Endothelial cell of umbilical vein (primary cell): ENCODE data around the gene RAC2. TPM values are rescaled to one million over a fixed set of nuclear protein-coding genes. Genes with fewer than 3 reads are reported as not detected.

Experiments used
- BruUV-seq: library from RNA; stranded (reverse); fragments of 400-500 nt; replicated peaks from 2 replicates; lab custom pipeline; 2021; lab: Mats Ljungman, UMichigan
- CTCF ChIA-PET: fragments of 300-600, 350-600 bp; sonication (Branson Sonifier 250); formaldehyde crosslinking; loops from one replicate; lab custom pipeline; 2021; ENCODE audit warnings: antibody characterized with exemption, inconsistent platforms; lab: Charles Lee
- POLR2A ChIA-PET: fragments of 300-600, 350-600 bp; sonication (Branson Sonifier 250); formaldehyde crosslinking; loops from one replicate; lab custom pipeline; 2021; ENCODE audit warnings: antibody characterized with exemption, inconsistent platforms; lab: Charles Lee
- DNase-seq: peaks from one replicate; pipeline ENCODE4 v3.0.0-alpha.2; 2011; ENCODE audit warnings: low read depth, low spot score
- FAIRE-seq: peaks from 2 replicates; lab custom pipeline; 2011; peaks lifted over from hg19 to GRCh38; lab: Jason Lieb, UNC
- H2AFZ ChIP-seq: 2 replicates; pipeline ENCODE4 v1.6.0; 2012; ENCODE audit warnings: low read depth, low read length, control low read depth, inconsistent platforms
- H3K27ac ChIP-seq: 2 replicates; pipeline ENCODE4 v1.5.1; 2011; ENCODE audit warnings: low read depth, mild to moderate bottlenecking, control low read depth, low read length, moderate library complexity; ENCODE audit not compliant: insufficient read depth
- H3K27me3 ChIP-seq, 2 experiments: 2 replicates each; pipeline versions ENCODE4 v1.6.0 to v1.6.1; 2011; ENCODE audit warnings: low read length in 2 of 2, mixed read lengths in 1 of 2; ENCODE audit not compliant: control insufficient read depth in 2 of 2, insufficient read depth in 2 of 2
- H3K36me3 ChIP-seq, 2 experiments: 2 replicates in 1 of 2; 3 replicates in 1 of 2; pipeline ENCODE4 v1.5.1; 2011; ENCODE audit warnings: low read length in 2 of 2, mild to moderate bottlenecking in 1 of 2, moderate library complexity in 1 of 2; ENCODE audit not compliant: control insufficient read depth in 2 of 2, insufficient read depth in 2 of 2; ENCODE audit errors: extremely low read depth in 1 of 2
- H3K4me1 ChIP-seq: 3 replicates; pipeline ENCODE4 v1.5.1; 2011; ENCODE audit warnings: mild to moderate bottlenecking, low read length; ENCODE audit not compliant: control insufficient read depth, insufficient read depth; ENCODE audit errors: extremely low read depth
- H3K4me2 ChIP-seq: 2 replicates; pipeline ENCODE4 v1.6.1; 2011; ENCODE audit warnings: low read length, control low read depth, mixed read lengths; ENCODE audit not compliant: insufficient read depth
- H3K4me3 ChIP-seq, 3 experiments: fragments of 200-600 bp in 1 of 3; sonication (generic), shearing (Covaris generic) in 1 of 3; replicated peaks in 1 of 3; 2 replicates each; pipeline ENCODE4 v1.5.1; 2011 to 2016; ENCODE audit warnings: control low read depth in 3 of 3, low read length in 3 of 3, mild to moderate bottlenecking in 2 of 3, inconsistent platforms in 1 of 3, low read depth in 1 of 3, moderate library complexity in 1 of 3; ENCODE audit not compliant: insufficient read depth in 1 of 3
- H3K79me2 ChIP-seq: 2 replicates; pipeline ENCODE4 v1.6.0; 2012; ENCODE audit warnings: low read length, inconsistent platforms; ENCODE audit not compliant: control insufficient read depth, insufficient read depth
- H3K9ac ChIP-seq: replicated peaks from 2 replicates; pipeline ENCODE3; 2011; ENCODE audit warnings: low read length, control low read depth; ENCODE audit not compliant: insufficient read depth; ENCODE audit errors: extremely low read depth
- H3K9me1 ChIP-seq: replicated peaks from 3 replicates; pipeline ENCODE4 v1.6.0; 2011; ENCODE audit warnings: mild to moderate bottlenecking, low read length; ENCODE audit not compliant: control insufficient read depth, insufficient read depth; ENCODE audit errors: extremely low read depth
- H3K9me3 ChIP-seq: replicated peaks from 2 replicates; pipeline ENCODE4 v1.5.1; 2012; ENCODE audit warnings: low read length, inconsistent platforms; ENCODE audit not compliant: control insufficient read depth, insufficient read depth
- H4K20me1 ChIP-seq: replicated peaks from 2 replicates; pipeline ENCODE3; 2011; ENCODE audit warnings: mild to moderate bottlenecking, low read length; ENCODE audit not compliant: control insufficient read depth, insufficient read depth; ENCODE audit errors: extremely low read depth
- EZH2 ChIP-seq: IDR thresholded peaks from 2 replicates; pipeline ENCODE4 v1.6.1; 2012; ENCODE audit warnings: borderline replicate concordance, low read depth, mild to moderate bottlenecking, moderate library complexity, low read length, inconsistent platforms; ENCODE audit not compliant: severe bottlenecking
- FOS ChIP-seq: IDR thresholded peaks from 2 replicates; pipeline ENCODE4 v1.6.1; 2011; ENCODE audit warnings: mild to moderate bottlenecking, low read length, moderate library complexity, borderline replicate concordance; ENCODE audit not compliant: insufficient read depth
- GATA2 ChIP-seq: IDR thresholded peaks from 2 replicates; pipeline ENCODE4 v1.7.0; 2011; ENCODE audit warnings: low read depth, mild to moderate bottlenecking, moderate library complexity, mixed read lengths, low read length; ENCODE audit not compliant: insufficient read length, insufficient read depth
- JUN ChIP-seq: IDR thresholded peaks from 2 replicates; pipeline ENCODE4 v1.6.1; 2011; ENCODE audit warnings: borderline replicate concordance, low read depth; ENCODE audit not compliant: insufficient read length, insufficient read depth
- MYC ChIP-seq: IDR thresholded peaks from one replicate; pipeline ENCODE4 v1.6.1; 2011; ENCODE audit warnings: mild to moderate bottlenecking, low read depth, low read length
- POLR2A ChIP-seq: IDR thresholded peaks from 2 replicates; pipeline ENCODE4 v1.6.1; 2012; ENCODE audit warnings: low read depth, mild to moderate bottlenecking, control low read depth, low read length
- POLR2AphosphoS5 ChIP-seq: IDR thresholded peaks from 2 replicates; pipeline ENCODE4 v1.6.1; 2012; ENCODE audit warnings: low read depth, mild to moderate bottlenecking, control low read depth, low read length, moderate library complexity; ENCODE audit not compliant: insufficient read depth
- dilution Hi-C: fragments of 300-500 bp; cut with MboI; formaldehyde crosslinking; loops from one replicate; pipeline ENCODE4 v1.15.0; 2019; ENCODE audit warnings: low sequenced_read_pairs; ENCODE audit not compliant: extremely low pct_ligation_motif_present
- intact Hi-C: fragments of 100-400 bp; cut with micrococcal nuclease; formaldehyde crosslinking; loops from one replicate; pipeline ENCODE4 v1.10.0; 2022
- polyA plus RNA-seq, 4 experiments: library from polyadenylated mRNA; depleted of rRNA in 3 of 4; stranded (reverse) in 3 of 4; unstranded in 1 of 4; fragments of >200 nt; gene quantifications; 2 replicates each; pipeline versions ENCODE4 v1.2.1 to v1.2.3, GENCODE V29; 2011 to 2012; ENCODE audit warnings: missing spikeins in 1 of 4
- total RNA-seq: library from RNA; stranded (reverse); gene quantifications from 2 replicates; pipeline ENCODE4 v1.2.3, GENCODE V29; 2021
- TF ChIP-seq, protein P1 (sequence below), 2 donors: IDR thresholded peaks; 1 replicate in 1 of 2; 2 replicates in 1 of 2; pipeline ENCODE4 v1.5.1; 2011; ENCODE audit warnings: low read length in 2 of 2, mild to moderate bottlenecking in 2 of 2, moderate library complexity in 2 of 2, control low read depth in 1 of 2, inconsistent platforms in 1 of 2, low read depth in 1 of 2; ENCODE audit not compliant: insufficient read depth in 1 of 2; ENCODE audit errors: extremely low read depth in 1 of 2
- TF ChIP-seq, protein P2 (sequence below): IDR thresholded peaks from 2 replicates; pipeline ENCODE4 v1.6.1; 2011; ENCODE audit not compliant: insufficient read depth, insufficient read length

RAC2 gene
- total and polyA plus RNA-seq, 2 donors (not counting 3 experiments of a cell fraction or from before 2014, with no cell fraction given): 122 to 181 TPM

DNA sequence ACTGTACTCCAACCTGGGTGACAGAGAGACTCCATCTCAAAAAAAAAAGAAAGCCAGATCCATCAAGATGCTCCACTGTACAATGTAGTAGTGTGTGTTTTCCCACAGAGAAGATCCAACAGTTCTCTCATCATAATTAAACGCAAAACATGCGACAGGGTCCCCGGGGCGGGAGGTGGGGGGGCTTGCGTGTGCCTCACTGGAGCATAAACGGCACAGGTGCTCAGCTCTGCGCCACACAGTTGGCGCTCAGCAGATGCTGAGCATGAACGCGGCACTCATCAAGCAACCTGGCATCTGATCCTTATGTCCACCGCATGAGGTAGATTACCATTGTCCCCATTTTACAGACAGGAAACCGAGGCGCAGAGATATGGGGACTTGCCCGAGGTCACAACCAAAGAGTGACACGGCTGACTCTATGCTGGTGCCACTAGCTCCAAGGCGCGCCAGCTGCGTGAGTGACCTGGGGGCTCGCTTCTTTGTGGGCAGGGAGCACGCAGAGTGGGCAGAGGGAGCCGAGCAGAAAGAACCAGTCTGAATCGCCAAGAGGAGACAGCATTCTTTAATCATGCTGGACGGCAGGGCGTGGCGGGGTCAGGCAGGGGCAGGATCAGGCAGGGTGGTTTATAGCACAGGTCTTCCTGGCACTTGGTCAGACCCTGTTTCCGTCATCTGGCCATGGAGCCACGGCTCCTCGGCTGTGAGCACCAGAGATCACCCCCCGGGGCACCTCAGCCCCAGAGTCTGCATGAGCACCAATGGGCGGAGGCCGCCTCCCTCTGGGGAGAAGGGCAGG is 64.2 kb downstream of the RAC2 start:
- ChIA-PET POLR2A (no interaction called here), CTCF (no interaction called here)
- Histone ChIP-seq H2AFZ (no peak overlapping the region), H3K4me3 (no peak overlapping the region), H3K4me2 (no peak overlapping the region), H3K9me1 (no peaks in the 10 kb centered on the region), H3K27ac (no peak overlapping the region), H3K9ac (no peak overlapping the region), H4K20me1 (no peaks in the 10 kb centered on the region), H3K9me3 (no peaks in the 10 kb centered on the region), H3K27me3 (no peaks in the 10 kb centered on the region), H3K36me3 (no peaks in the 10 kb centered on the region), H3K79me2 (no peaks in the 10 kb centered on the region), H3K4me1 (peaks cover 30% of the 10 kb centered on the region)
- FAIRE-seq (no peak), DNase-seq (no peak)
- no TSS peak for BruUV-seq
- dilution Hi-C loops (no loop called here), intact Hi-C loops (no loop called here)
- TF ChIP-seq POLR2AphosphoS5: no peak
- TF ChIP-seq, protein P1, sequence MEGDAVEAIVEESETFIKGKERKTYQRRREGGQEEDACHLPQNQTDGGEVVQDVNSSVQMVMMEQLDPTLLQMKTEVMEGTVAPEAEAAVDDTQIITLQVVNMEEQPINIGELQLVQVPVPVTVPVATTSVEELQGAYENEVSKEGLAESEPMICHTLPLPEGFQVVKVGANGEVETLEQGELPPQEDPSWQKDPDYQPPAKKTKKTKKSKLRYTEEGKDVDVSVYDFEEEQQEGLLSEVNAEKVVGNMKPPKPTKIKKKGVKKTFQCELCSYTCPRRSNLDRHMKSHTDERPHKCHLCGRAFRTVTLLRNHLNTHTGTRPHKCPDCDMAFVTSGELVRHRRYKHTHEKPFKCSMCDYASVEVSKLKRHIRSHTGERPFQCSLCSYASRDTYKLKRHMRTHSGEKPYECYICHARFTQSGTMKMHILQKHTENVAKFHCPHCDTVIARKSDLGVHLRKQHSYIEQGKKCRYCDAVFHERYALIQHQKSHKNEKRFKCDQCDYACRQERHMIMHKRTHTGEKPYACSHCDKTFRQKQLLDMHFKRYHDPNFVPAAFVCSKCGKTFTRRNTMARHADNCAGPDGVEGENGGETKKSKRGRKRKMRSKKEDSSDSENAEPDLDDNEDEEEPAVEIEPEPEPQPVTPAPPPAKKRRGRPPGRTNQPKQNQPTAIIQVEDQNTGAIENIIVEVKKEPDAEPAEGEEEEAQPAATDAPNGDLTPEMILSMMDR (IDR thresholded peaks at IDR 0.05; ENCODE audit: extremely low read depth in 1 of 2, insufficient read depth in 1 of 2, low read depth in 1 of 2, low read length in 2 of 2): no peak
- TF ChIP-seq MYC: no peak
- no peak for TF ChIP-seq FOS
- TF ChIP-seq POLR2A: no peak
- no peak for TF ChIP-seq EZH2
- TF ChIP-seq, protein P2, sequence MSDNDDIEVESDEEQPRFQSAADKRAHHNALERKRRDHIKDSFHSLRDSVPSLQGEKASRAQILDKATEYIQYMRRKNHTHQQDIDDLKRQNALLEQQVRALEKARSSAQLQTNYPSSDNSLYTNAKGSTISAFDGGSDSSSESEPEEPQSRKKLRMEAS: no peak
- no peak for TF ChIP-seq JUN
- no peak for TF ChIP-seq GATA2
